KOPT-K1 (cell line): Measurements from ENCODE around the gene C2.
A peak's percentile ranks its signal among the peaks of the same experiment; 100 is the strongest.

Experiments used
- H3K27ac ChIP-seq: fragments of 200-600 bp; sonication (generic); 2 replicates; pipeline ENCODE4 v1.5.1; 2016; ENCODE audit warnings: antibody characterized with exemption, mild to moderate bottlenecking, low read depth, low read length; ENCODE audit not compliant: poor library complexity, severe bottlenecking
- H3K36me3 ChIP-seq: fragments of 200-600 bp; sonication (generic); 2 replicates; pipeline ENCODE4 v1.5.1; 2017; ENCODE audit warnings: antibody characterized with exemption, mild to moderate bottlenecking, low read length, moderate library complexity; ENCODE audit not compliant: insufficient read depth
- H3K9me3 ChIP-seq: fragments of 200-600 bp; sonication (generic); 2 replicates; pipeline ENCODE4 v1.5.1; 2017; ENCODE audit warnings: antibody characterized with exemption, low read length, mild to moderate bottlenecking; ENCODE audit not compliant: insufficient read depth, poor library complexity, severe bottlenecking

C2 gene

GRCh38 chr6:31952890-31953289, 25.4 kb downstream of the C2 start:
- Histone ChIP-seq H3K36me3 (peaks cover 68% of the 10 kb centered on the region), H3K27ac (no peak overlapping the region)

GRCh38 chr6:31954511-31954910, 27.0 kb downstream of the C2 start:
- Histone ChIP-seq H3K27ac (no peak overlapping the region), H3K36me3 (peaks cover 68% of the 10 kb centered on the region), H3K9me3 (no peaks in the 10 kb centered on the region)

More at GRCh38 chr6:31952890-31953289, 25.4 kb downstream of the C2 start:
- no peaks in the 10 kb centered on the region for H3K9me3 ChIP-seq

GRCh38 chr6:31956796-31957195, 29.3 kb downstream of the C2 start:
- Histone ChIP-seq H3K27ac (no peak overlapping the region), H3K36me3 (peaks cover 76% of the 10 kb centered on the region), H3K9me3 (no peaks in the 10 kb centered on the region)

GRCh38 chr6:31958412-31958740, 30.9 kb downstream of the C2 start:
- no peaks in the 10 kb centered on the region for H3K9me3 ChIP-seq
- H3K27ac ChIP-seq, result peak overlapping the region; percentile 77
- peaks cover 76% of the 10 kb centered on the region for H3K36me3 ChIP-seq

GRCh38 chr6:31958741-31959739, 31.5 kb downstream of the C2 start, which contains the start of the genes NELFE and SKIC2:
TSS of gene NELFE (minus strand) at chr6:31958971. CDS start at chr6:31958446, 525 bp downstream.
TSS of gene SKIC2 (plus strand) at chr6:31959175. CDS start at chr6:31959193, 18 bp downstream.
- peaks cover 76% of the 10 kb centered on the region for H3K36me3 ChIP-seq
- peak within 1 kb of the TSS; percentile 77 for H3K27ac ChIP-seq
- no peaks in the 10 kb centered on the region for H3K9me3 ChIP-seq

- Histone ChIP-seq H3K9me3 (no peaks in the 10 kb centered on the region), H3K27ac (no peak overlapping the region), H3K36me3 (peaks cover 76% of the 10 kb centered on the region)
Observed at GRCh38 chr6:31961616-31962015, 34.1 kb downstream of the C2 start.

GRCh38 chr6:31963921-31964320, 36.4 kb downstream of the C2 start:
- Histone ChIP-seq H3K27ac (no peak overlapping the region), H3K36me3 (peaks cover 91% of the 10 kb centered on the region), H3K9me3 (no peaks in the 10 kb centered on the region)

- peaks cover 100% of the 10 kb centered on the region for H3K36me3 ChIP-seq
- H3K27ac ChIP-seq, result no peak overlapping the region
Observed at GRCh38 chr6:31965700-31966099, 38.2 kb downstream of the C2 start.

GRCh38 chr6:31966506-31966905, 39.0 kb downstream of the C2 start:
- Histone ChIP-seq H3K36me3 (peaks cover 95% of the 10 kb centered on the region), H3K27ac (no peak overlapping the region), H3K9me3 (no peaks in the 10 kb centered on the region)

More at GRCh38 chr6:31965700-31966099, 38.2 kb downstream of the C2 start:
- no peaks in the 10 kb centered on the region for H3K9me3 ChIP-seq

GRCh38 chr6:31966997-31967925, 39.7 kb downstream of the C2 start:
- no peaks in the 10 kb centered on the region for H3K9me3 ChIP-seq
- peaks cover 88% of the 10 kb centered on the region for H3K36me3 ChIP-seq
- no peak overlapping the region for H3K27ac ChIP-seq

GRCh38 chr6:31967926-31968320, 40.4 kb downstream of the C2 start:
- peaks cover 81% of the 10 kb centered on the region for H3K36me3 ChIP-seq

GRCh38 chr6:31968326-31968725, 40.8 kb downstream of the C2 start:
- H3K36me3 ChIP-seq, result peaks cover 77% of the 10 kb centered on the region

More at GRCh38 chr6:31967926-31968320, 40.4 kb downstream of the C2 start:
- Histone ChIP-seq H3K9me3 (no peaks in the 10 kb centered on the region), H3K27ac (no peak overlapping the region)

GRCh38 chr6:31968791-31969711, 41.5 kb downstream of the C2 start:
- Histone ChIP-seq H3K36me3 (peaks cover 70% of the 10 kb centered on the region), H3K27ac (no peak overlapping the region)

More at GRCh38 chr6:31968326-31968725, 40.8 kb downstream of the C2 start:
- Histone ChIP-seq H3K9me3 (no peaks in the 10 kb centered on the region), H3K27ac (no peak overlapping the region)

More at GRCh38 chr6:31968791-31969711, 41.5 kb downstream of the C2 start:
- H3K9me3 ChIP-seq, result no peaks in the 10 kb centered on the region
